ENCODE measurements around the gene SFT2D1. TPM values are rescaled to one million over a fixed set of nuclear protein-coding genes. Genes with fewer than 3 reads are reported as not detected.

SFT2D1 gene
- total and polyA plus RNA-seq, 2 of the 4 experiments (the other 2 are of a cell fraction): 10.2 to 45.8 TPM

DNA sequence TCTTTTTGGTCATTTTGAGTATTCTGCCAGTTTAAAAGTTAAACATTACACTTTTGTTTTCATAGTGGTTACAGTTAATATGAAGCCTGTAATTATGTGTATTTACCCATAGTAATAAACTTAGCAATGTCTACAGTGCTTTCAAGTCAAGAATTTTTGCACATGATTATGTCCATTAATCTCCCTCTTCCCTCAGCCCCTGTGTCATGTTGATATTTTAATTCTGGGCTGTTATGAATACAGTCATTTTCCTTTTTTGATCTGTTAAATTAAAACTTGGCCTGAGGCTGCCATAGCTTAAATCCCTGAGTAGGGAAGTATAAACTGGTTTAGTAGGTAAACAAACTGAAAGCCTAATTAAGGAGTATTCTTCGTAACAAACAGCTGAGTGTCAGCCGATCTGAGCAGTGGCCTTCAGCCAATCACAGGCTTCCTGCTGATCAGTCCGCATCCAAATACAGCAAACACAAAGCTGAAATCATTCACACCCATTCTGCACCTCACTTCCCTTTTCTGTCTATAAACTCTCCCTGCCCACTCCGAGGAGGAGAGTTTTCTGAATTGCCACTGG, 9.5 kb upstream of the SFT2D1 start:
- BruUV-seq (replicated peaks): no TSS peak

More for the DNA sequence above, 9.5 kb upstream of the SFT2D1 start:
- H4K20me1 ChIP-seq (ENCODE audit: insufficient read depth, low read length): no peaks in the 10 kb centered on the region
- H4K8ac ChIP-seq (ENCODE audit: low read depth in 2 of 2, low read length in 2 of 2): no peak overlapping the region
- no peak overlapping the region for H3K27ac ChIP-seq (ENCODE audit: insufficient read depth, low read length)
- H4K5ac ChIP-seq (ENCODE audit: low read depth, low read length): no peak overlapping the region
- peaks cover 2% of the 10 kb centered on the region; the same call in 1 of the 2 replicates for H3K4me1 ChIP-seq (ENCODE audit: control insufficient read depth, insufficient read depth, low read length)
- no peak overlapping the region for H3K14ac ChIP-seq (replicated peaks; ENCODE audit: low read depth, low read length)
- no peak overlapping the region for H2BK20ac ChIP-seq (ENCODE audit: low read depth, low read length)
- H3K56ac ChIP-seq (ENCODE audit: extremely low read depth, insufficient read depth, low read length): no peak overlapping the region
- H3K36me3 ChIP-seq (ENCODE audit: control insufficient read depth, insufficient read depth, low read length): no peaks in the 10 kb centered on the region
- H2AFZ ChIP-seq (replicated peaks; ENCODE audit: low read length, poor library complexity): no peak overlapping the region
- POLR2A ChIA-PET (ENCODE audit: unreplicated experiment): no interaction called here
- H3K9me1 ChIP-seq (ENCODE audit: insufficient read depth, low read length): no peaks in the 10 kb centered on the region
- no peak overlapping the region for H2BK5ac ChIP-seq (ENCODE audit: low read depth, low read length, poor library complexity, severe bottlenecking)
- TF ChIP-seq CHD1 (IDR thresholded peaks at IDR 0.05; ENCODE audit: low read depth, low read length): no peak
- TF ChIP-seq RFX5 (IDR thresholded peaks at IDR 0.05; ENCODE audit: low read depth, low read length): no peak
- TF ChIP-seq RCOR1 (IDR thresholded peaks at IDR 0.05; ENCODE audit: insufficient replicate concordance, low read length): no peak
- TF ChIP-seq, protein P1, sequence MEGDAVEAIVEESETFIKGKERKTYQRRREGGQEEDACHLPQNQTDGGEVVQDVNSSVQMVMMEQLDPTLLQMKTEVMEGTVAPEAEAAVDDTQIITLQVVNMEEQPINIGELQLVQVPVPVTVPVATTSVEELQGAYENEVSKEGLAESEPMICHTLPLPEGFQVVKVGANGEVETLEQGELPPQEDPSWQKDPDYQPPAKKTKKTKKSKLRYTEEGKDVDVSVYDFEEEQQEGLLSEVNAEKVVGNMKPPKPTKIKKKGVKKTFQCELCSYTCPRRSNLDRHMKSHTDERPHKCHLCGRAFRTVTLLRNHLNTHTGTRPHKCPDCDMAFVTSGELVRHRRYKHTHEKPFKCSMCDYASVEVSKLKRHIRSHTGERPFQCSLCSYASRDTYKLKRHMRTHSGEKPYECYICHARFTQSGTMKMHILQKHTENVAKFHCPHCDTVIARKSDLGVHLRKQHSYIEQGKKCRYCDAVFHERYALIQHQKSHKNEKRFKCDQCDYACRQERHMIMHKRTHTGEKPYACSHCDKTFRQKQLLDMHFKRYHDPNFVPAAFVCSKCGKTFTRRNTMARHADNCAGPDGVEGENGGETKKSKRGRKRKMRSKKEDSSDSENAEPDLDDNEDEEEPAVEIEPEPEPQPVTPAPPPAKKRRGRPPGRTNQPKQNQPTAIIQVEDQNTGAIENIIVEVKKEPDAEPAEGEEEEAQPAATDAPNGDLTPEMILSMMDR (conservative IDR thresholded peaks at IDR 0.05; ENCODE audit: low read depth, low read length): no peak
- TF ChIP-seq MAFK (IDR thresholded peaks at IDR 0.05; ENCODE audit: low read depth, low read length): no peak
- TF ChIP-seq CEBPB (IDR thresholded peaks at IDR 0.05; ENCODE audit: low read depth, low read length): no peak
- TF ChIP-seq POLR2A (IDR thresholded peaks at IDR 0.05; ENCODE audit: low read depth, low read length): no peak
- TF ChIP-seq, protein P2, sequence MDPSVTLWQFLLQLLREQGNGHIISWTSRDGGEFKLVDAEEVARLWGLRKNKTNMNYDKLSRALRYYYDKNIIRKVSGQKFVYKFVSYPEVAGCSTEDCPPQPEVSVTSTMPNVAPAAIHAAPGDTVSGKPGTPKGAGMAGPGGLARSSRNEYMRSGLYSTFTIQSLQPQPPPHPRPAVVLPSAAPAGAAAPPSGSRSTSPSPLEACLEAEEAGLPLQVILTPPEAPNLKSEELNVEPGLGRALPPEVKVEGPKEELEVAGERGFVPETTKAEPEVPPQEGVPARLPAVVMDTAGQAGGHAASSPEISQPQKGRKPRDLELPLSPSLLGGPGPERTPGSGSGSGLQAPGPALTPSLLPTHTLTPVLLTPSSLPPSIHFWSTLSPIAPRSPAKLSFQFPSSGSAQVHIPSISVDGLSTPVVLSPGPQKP (IDR thresholded peaks at IDR 0.05; ENCODE audit: borderline replicate concordance, low read depth, low read length): no peak
- TF ChIP-seq BHLHE40 (IDR thresholded peaks at IDR 0.05; ENCODE audit: low read depth, low read length): no peak
- TF ChIP-seq MXI1 (IDR thresholded peaks at IDR 0.05; ENCODE audit: borderline replicate concordance, low read depth, low read length): no peak
- TF ChIP-seq MAZ (IDR thresholded peaks at IDR 0.05; ENCODE audit: borderline replicate concordance, low read depth, low read length): no peak
- no peak for TF ChIP-seq NFE2L2 (IDR thresholded peaks at IDR 0.05; ENCODE audit: low read depth, low read length)
- no peak for TF ChIP-seq RAD21 (IDR thresholded peaks at IDR 0.05; ENCODE audit: low read length)
- no peak for TF ChIP-seq FOS (IDR thresholded peaks at IDR 0.05; ENCODE audit: low read depth, low read length)
- TF ChIP-seq USF2 (IDR thresholded peaks at IDR 0.05; ENCODE audit: low read depth, low read length): no peak
- no peak for TF ChIP-seq SMC3 (IDR thresholded peaks at IDR 0.05; ENCODE audit: low read depth, low read length)
- no peak overlapping the region for H2AK9ac ChIP-seq (replicated peaks; ENCODE audit: low read depth, low read length, poor library complexity)
- H3K27me3 ChIP-seq (ENCODE audit: control insufficient read depth, insufficient read depth, low read length): peaks cover 19% of the 10 kb centered on the region
- no peak overlapping the region for H3K4ac ChIP-seq (ENCODE audit: low read depth, low read length)
- no peaks in the 10 kb centered on the region; the same call in 1 of the 2 replicates for H3K9me3 ChIP-seq (ENCODE audit: control insufficient read depth, insufficient read depth, low read length)
- WGBS, 2 experiments (ENCODE audit: extremely low coverage in 2 of 2, insufficient read length in 1 of 2): no CpG with 5 or more reads among the region's 4 CpGs
- no peak overlapping the region for H3K23ac ChIP-seq (ENCODE audit: low read depth, low read length)
- no peak overlapping the region for H2AK5ac ChIP-seq (ENCODE audit: low read depth, low read length)
- H3K9ac ChIP-seq (ENCODE audit: low read depth, low read length): no peak overlapping the region
- intact Hi-C loops (cut with micrococcal nuclease) (no loop called here), in situ Hi-C loops (cut with MboI; ENCODE audit: low sequenced_read_pairs) (no loop called here), dilution Hi-C loops (cut with HindIII; ENCODE audit: low sequenced_read_pairs, unreplicated experiment) (no loop called here)
- no peak overlapping the region for H2BK120ac ChIP-seq (ENCODE audit: low read depth, low read length)
- ATAC-seq (ENCODE audit: low read depth) (peak; percentile 51), DNase-seq (no peak)
- H3K79me1 ChIP-seq (ENCODE audit: low read depth in 1 of 2, low read length in 2 of 2): no peaks in the 10 kb centered on the region
- no peak overlapping the region for H4K91ac ChIP-seq (ENCODE audit: insufficient read depth, low read depth, low read length)
- H2BK15ac ChIP-seq (ENCODE audit: low read depth, low read length): no peak overlapping the region
- no peak overlapping the region for H3K4me3 ChIP-seq (ENCODE audit: insufficient read depth, low read depth, low read length)
- H3K4me2 ChIP-seq (ENCODE audit: low read depth, low read length): peak overlapping the region; percentile 75
- H3K18ac ChIP-seq (ENCODE audit: low read depth, low read length): no peak overlapping the region
- CTCF ChIA-PET: no interaction called here
